Measurements from ENCODE around the gene CUL3. TPM values are rescaled to one million over a fixed set of nuclear protein-coding genes. Genes with fewer than 3 reads are reported as not detected.
A peak's percentile ranks its signal among the peaks of the same experiment; 100 is the strongest.
"Not testable (repeated sequence)": the region's sequence is repeated elsewhere in the genome, so short reads cannot be mapped to it uniquely, and the experiment has no call there.

CUL3 gene
- polyA plus RNA-seq, 2 donors, result 74.8 to 159 TPM

GRCh38 chr2:224603746-224604500 lies 18.8 kb upstream of the CUL3 start:
- 93 to 94% methylated on average over 41 to 42 of the region's 42 CpGs for WGBS, 2 donors
- H3K27me3 ChIP-seq (ENCODE audit: control insufficient read depth in 1 of 2, insufficient read depth in 2 of 2, low read length in 2 of 2); H3K36me3 ChIP-seq (ENCODE audit: control insufficient read depth in 2 of 2, insufficient read depth in 2 of 2, low read length in 1 of 2); H3K4me3 ChIP-seq (ENCODE audit: low read depth in 1 of 2, low read length in 2 of 2); H3K9me3 ChIP-seq (ENCODE audit: control insufficient read depth in 2 of 2, insufficient read depth in 1 of 2, low read depth in 1 of 2, low read length in 1 of 2); H3K4me1 ChIP-seq (ENCODE audit: control insufficient read depth in 2 of 2, insufficient read depth in 2 of 2, low read length in 1 of 2); H3K27ac ChIP-seq (ENCODE audit: low read depth in 2 of 2, low read length in 1 of 2): not testable (repeated sequence)

GRCh38 chr2:224602778-224603375 lies 17.7 kb upstream of the CUL3 start:
- WGBS, 2 donors, result 75 to 83% methylated on average over 15 to 17 of the region's 17 CpGs
- H3K27me3 ChIP-seq (ENCODE audit: control insufficient read depth in 1 of 2, insufficient read depth in 2 of 2, low read length in 2 of 2); H3K9me3 ChIP-seq (ENCODE audit: control insufficient read depth in 2 of 2, insufficient read depth in 1 of 2, low read depth in 1 of 2, low read length in 1 of 2); H3K27ac ChIP-seq (ENCODE audit: low read depth in 2 of 2, low read length in 1 of 2); H3K4me1 ChIP-seq (ENCODE audit: control insufficient read depth in 2 of 2, insufficient read depth in 2 of 2, low read length in 1 of 2); H3K36me3 ChIP-seq (ENCODE audit: control insufficient read depth in 2 of 2, insufficient read depth in 2 of 2, low read length in 1 of 2); H3K4me3 ChIP-seq (ENCODE audit: low read depth in 1 of 2, low read length in 2 of 2): not testable (repeated sequence)

GRCh38 chr2:224601923-224602322 lies 16.8 kb upstream of the CUL3 start:
- peaks cover 5 to 6% of the 10 kb centered on the region in 2 donors for H3K9me3 ChIP-seq (ENCODE audit: control insufficient read depth in 2 of 2, insufficient read depth in 1 of 2, low read depth in 1 of 2, low read length in 1 of 2)
- H3K36me3 ChIP-seq (ENCODE audit: control insufficient read depth in 2 of 2, insufficient read depth in 2 of 2, low read length in 1 of 2), result no peaks in the 10 kb centered on the region
- no peaks in the 10 kb centered on the region for H3K4me1 ChIP-seq (ENCODE audit: control insufficient read depth in 2 of 2, insufficient read depth in 2 of 2, low read length in 1 of 2)
- no peak overlapping the region for H3K4me3 ChIP-seq (ENCODE audit: low read depth in 1 of 2, low read length in 2 of 2)
- no peaks in the 10 kb centered on the region for H3K27me3 ChIP-seq (ENCODE audit: control insufficient read depth in 1 of 2, insufficient read depth in 2 of 2, low read length in 2 of 2)
- no peak overlapping the region for H3K27ac ChIP-seq (ENCODE audit: low read depth in 2 of 2, low read length in 1 of 2)
- 89 to 95% methylated on average over 2 of the region's 2 CpGs for WGBS, 2 donors

- H3K27me3 ChIP-seq (ENCODE audit: control insufficient read depth in 1 of 2, insufficient read depth in 2 of 2, low read length in 2 of 2), result no peaks in the 10 kb centered on the region
- H3K4me1 ChIP-seq (ENCODE audit: control insufficient read depth in 2 of 2, insufficient read depth in 2 of 2, low read length in 1 of 2), result no peaks in the 10 kb centered on the region
- WGBS, 2 donors, result 68 to 90% methylated on average over 2 of the region's 2 CpGs
- H3K4me3 ChIP-seq (ENCODE audit: low read depth in 1 of 2, low read length in 2 of 2), result no peak overlapping the region
- no peaks in the 10 kb centered on the region for H3K36me3 ChIP-seq (ENCODE audit: control insufficient read depth in 2 of 2, insufficient read depth in 2 of 2, low read length in 1 of 2)
- no peak overlapping the region for H3K27ac ChIP-seq (ENCODE audit: low read depth in 2 of 2, low read length in 1 of 2)
- H3K9me3 ChIP-seq (ENCODE audit: control insufficient read depth in 2 of 2, insufficient read depth in 1 of 2, low read depth in 1 of 2, low read length in 1 of 2), result peaks cover 2 to 3% of the 10 kb centered on the region in 2 donors
Observed at GRCh38 chr2:224598678-224599077, 13.5 kb upstream of the CUL3 start.

GRCh38 chr2:224596289-224596688 lies 11.1 kb upstream of the CUL3 start:
- no peaks in the 10 kb centered on the region for H3K36me3 ChIP-seq (ENCODE audit: control insufficient read depth in 2 of 2, insufficient read depth in 2 of 2, low read length in 1 of 2)
- no peaks in the 10 kb centered on the region for H3K9me3 ChIP-seq (ENCODE audit: control insufficient read depth in 2 of 2, insufficient read depth in 1 of 2, low read depth in 1 of 2, low read length in 1 of 2)
- H3K4me3 ChIP-seq (ENCODE audit: low read depth in 1 of 2, low read length in 2 of 2), result no peak overlapping the region
- H3K27me3 ChIP-seq (ENCODE audit: control insufficient read depth in 1 of 2, insufficient read depth in 2 of 2, low read length in 2 of 2), result no peaks in the 10 kb centered on the region
- no peaks in the 10 kb centered on the region for H3K4me1 ChIP-seq (ENCODE audit: control insufficient read depth in 2 of 2, insufficient read depth in 2 of 2, low read length in 1 of 2)
- no peak overlapping the region for H3K27ac ChIP-seq (ENCODE audit: low read depth in 2 of 2, low read length in 1 of 2)
- whole genome bisulfite sequencing, 2 donors, result 91 to 93% methylated on average over 2 of the region's 2 CpGs

GRCh38 chr2:224595518-224595917 lies 10.4 kb upstream of the CUL3 start:
- H3K4me1 ChIP-seq (ENCODE audit: control insufficient read depth in 2 of 2, insufficient read depth in 2 of 2, low read length in 1 of 2), result no peaks in the 10 kb centered on the region
- 81 to 82% methylated on average over 4 of the region's 4 CpGs for WGBS, 2 donors
- H3K27ac ChIP-seq (ENCODE audit: low read depth in 2 of 2, low read length in 1 of 2), result no peak overlapping the region
- no peaks in the 10 kb centered on the region for H3K27me3 ChIP-seq (ENCODE audit: control insufficient read depth in 1 of 2, insufficient read depth in 2 of 2, low read length in 2 of 2)
- no peaks in the 10 kb centered on the region for H3K36me3 ChIP-seq (ENCODE audit: control insufficient read depth in 2 of 2, insufficient read depth in 2 of 2, low read length in 1 of 2)
- no peak overlapping the region for H3K4me3 ChIP-seq (ENCODE audit: low read depth in 1 of 2, low read length in 2 of 2)
- H3K9me3 ChIP-seq (ENCODE audit: control insufficient read depth in 2 of 2, insufficient read depth in 1 of 2, low read depth in 1 of 2, low read length in 1 of 2), result no peaks in the 10 kb centered on the region

- H3K27me3 ChIP-seq (ENCODE audit: control insufficient read depth in 1 of 2, insufficient read depth in 2 of 2, low read length in 2 of 2), result no peaks in the 10 kb centered on the region
- H3K4me1 ChIP-seq (ENCODE audit: control insufficient read depth in 2 of 2, insufficient read depth in 2 of 2, low read length in 1 of 2), result no peaks in the 10 kb centered on the region
- no peak overlapping the region for H3K4me3 ChIP-seq (ENCODE audit: low read depth in 1 of 2, low read length in 2 of 2)
- no peaks in the 10 kb centered on the region for H3K9me3 ChIP-seq (ENCODE audit: control insufficient read depth in 2 of 2, insufficient read depth in 1 of 2, low read depth in 1 of 2, low read length in 1 of 2)
- 81% methylated on average over 5 of the region's 5 CpGs for WGBS, 2 donors
- H3K36me3 ChIP-seq (ENCODE audit: control insufficient read depth in 2 of 2, insufficient read depth in 2 of 2, low read length in 1 of 2), result no peaks in the 10 kb centered on the region
- H3K27ac ChIP-seq (ENCODE audit: low read depth in 2 of 2, low read length in 1 of 2), result no peak overlapping the region
Observed at GRCh38 chr2:224594840-224595239, 9.7 kb upstream of the CUL3 start.

- H3K4me3 ChIP-seq (ENCODE audit: low read depth in 1 of 2, low read length in 2 of 2), result no peak overlapping the region
- no peaks in the 10 kb centered on the region for H3K27me3 ChIP-seq (ENCODE audit: control insufficient read depth in 1 of 2, insufficient read depth in 2 of 2, low read length in 2 of 2)
- H3K36me3 ChIP-seq (ENCODE audit: control insufficient read depth in 2 of 2, insufficient read depth in 2 of 2, low read length in 1 of 2), result no peaks in the 10 kb centered on the region
- WGBS, 2 donors, result 59 to 62% methylated on average over 2 of the region's 2 CpGs
- H3K4me1 ChIP-seq (ENCODE audit: control insufficient read depth in 2 of 2, insufficient read depth in 2 of 2, low read length in 1 of 2), result no peaks in the 10 kb centered on the region
- no peaks in the 10 kb centered on the region for H3K9me3 ChIP-seq (ENCODE audit: control insufficient read depth in 2 of 2, insufficient read depth in 1 of 2, low read depth in 1 of 2, low read length in 1 of 2)
- no peak overlapping the region for H3K27ac ChIP-seq (ENCODE audit: low read depth in 2 of 2, low read length in 1 of 2)
Observed at GRCh38 chr2:224591220-224591619, 6.1 kb upstream of the CUL3 start.

- H3K27me3 ChIP-seq (ENCODE audit: control insufficient read depth in 1 of 2, insufficient read depth in 2 of 2, low read length in 2 of 2), result no peaks in the 10 kb centered on the region
- H3K27ac ChIP-seq (ENCODE audit: low read depth in 2 of 2, low read length in 1 of 2), result peak overlapping the region; percentile 61 to 94
- no peaks in the 10 kb centered on the region for H3K9me3 ChIP-seq (ENCODE audit: control insufficient read depth in 2 of 2, insufficient read depth in 1 of 2, low read depth in 1 of 2, low read length in 1 of 2)
- no peaks in the 10 kb centered on the region for H3K4me1 ChIP-seq (ENCODE audit: control insufficient read depth in 2 of 2, insufficient read depth in 2 of 2, low read length in 1 of 2)
- H3K36me3 ChIP-seq (ENCODE audit: control insufficient read depth in 2 of 2, insufficient read depth in 2 of 2, low read length in 1 of 2), result peaks cover 0 to 3% of the 10 kb centered on the region in 2 donors
- peak overlapping the region; percentile 51 to 99 for H3K4me3 ChIP-seq (ENCODE audit: low read depth in 1 of 2, low read length in 2 of 2)
- 4 to 8% methylated on average over 7 of the region's 7 CpGs for WGBS, 2 donors
Observed at GRCh38 chr2:224586127-224586695, 1.0 kb upstream of the CUL3 start.

Data from esophagus (tissue), 2 donors.